ENCODE results near the gene NRP2.

DNA sequence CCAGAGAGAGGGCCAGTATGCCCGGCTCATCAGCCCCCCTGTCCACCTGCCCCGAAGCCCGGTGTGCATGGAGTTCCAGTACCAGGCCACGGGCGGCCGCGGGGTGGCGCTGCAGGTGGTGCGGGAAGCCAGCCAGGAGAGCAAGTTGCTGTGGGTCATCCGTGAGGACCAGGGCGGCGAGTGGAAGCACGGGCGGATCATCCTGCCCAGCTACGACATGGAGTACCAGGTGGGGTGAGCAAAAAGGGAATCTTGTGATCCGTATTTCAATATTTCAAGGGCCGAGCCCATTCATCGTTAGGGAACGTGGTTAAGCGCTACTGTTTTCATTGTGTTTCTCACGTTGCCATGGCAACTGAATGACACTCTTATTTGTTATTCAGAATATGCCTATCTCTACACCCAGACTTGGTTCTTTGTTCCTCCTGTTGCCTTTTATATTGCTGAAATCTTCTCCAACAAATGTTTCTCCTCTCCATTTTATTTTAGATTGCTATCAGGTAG is 81.5 kb downstream of the NRP2 start:
- TF ChIP-seq, protein P1, sequence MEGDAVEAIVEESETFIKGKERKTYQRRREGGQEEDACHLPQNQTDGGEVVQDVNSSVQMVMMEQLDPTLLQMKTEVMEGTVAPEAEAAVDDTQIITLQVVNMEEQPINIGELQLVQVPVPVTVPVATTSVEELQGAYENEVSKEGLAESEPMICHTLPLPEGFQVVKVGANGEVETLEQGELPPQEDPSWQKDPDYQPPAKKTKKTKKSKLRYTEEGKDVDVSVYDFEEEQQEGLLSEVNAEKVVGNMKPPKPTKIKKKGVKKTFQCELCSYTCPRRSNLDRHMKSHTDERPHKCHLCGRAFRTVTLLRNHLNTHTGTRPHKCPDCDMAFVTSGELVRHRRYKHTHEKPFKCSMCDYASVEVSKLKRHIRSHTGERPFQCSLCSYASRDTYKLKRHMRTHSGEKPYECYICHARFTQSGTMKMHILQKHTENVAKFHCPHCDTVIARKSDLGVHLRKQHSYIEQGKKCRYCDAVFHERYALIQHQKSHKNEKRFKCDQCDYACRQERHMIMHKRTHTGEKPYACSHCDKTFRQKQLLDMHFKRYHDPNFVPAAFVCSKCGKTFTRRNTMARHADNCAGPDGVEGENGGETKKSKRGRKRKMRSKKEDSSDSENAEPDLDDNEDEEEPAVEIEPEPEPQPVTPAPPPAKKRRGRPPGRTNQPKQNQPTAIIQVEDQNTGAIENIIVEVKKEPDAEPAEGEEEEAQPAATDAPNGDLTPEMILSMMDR (IDR thresholded peaks at IDR 0.05; ENCODE audit: low read depth, low read length, missing input control): peak; percentile 29
- TF ChIP-seq JUND (IDR thresholded peaks at IDR 0.05) (no peak), TAF1 (conservative IDR thresholded peaks at IDR 0.05) (no peak), YY1 (IDR thresholded peaks at IDR 0.05) (no peak), RAD21 (IDR thresholded peaks at IDR 0.05) (peak in 1 of 2 donors; percentile 60), SP1 (IDR thresholded peaks at IDR 0.05) (no peak)
- TF ChIP-seq, protein P2, sequence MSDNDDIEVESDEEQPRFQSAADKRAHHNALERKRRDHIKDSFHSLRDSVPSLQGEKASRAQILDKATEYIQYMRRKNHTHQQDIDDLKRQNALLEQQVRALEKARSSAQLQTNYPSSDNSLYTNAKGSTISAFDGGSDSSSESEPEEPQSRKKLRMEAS (IDR thresholded peaks at IDR 0.05): no peak
- TF ChIP-seq, protein P3, sequence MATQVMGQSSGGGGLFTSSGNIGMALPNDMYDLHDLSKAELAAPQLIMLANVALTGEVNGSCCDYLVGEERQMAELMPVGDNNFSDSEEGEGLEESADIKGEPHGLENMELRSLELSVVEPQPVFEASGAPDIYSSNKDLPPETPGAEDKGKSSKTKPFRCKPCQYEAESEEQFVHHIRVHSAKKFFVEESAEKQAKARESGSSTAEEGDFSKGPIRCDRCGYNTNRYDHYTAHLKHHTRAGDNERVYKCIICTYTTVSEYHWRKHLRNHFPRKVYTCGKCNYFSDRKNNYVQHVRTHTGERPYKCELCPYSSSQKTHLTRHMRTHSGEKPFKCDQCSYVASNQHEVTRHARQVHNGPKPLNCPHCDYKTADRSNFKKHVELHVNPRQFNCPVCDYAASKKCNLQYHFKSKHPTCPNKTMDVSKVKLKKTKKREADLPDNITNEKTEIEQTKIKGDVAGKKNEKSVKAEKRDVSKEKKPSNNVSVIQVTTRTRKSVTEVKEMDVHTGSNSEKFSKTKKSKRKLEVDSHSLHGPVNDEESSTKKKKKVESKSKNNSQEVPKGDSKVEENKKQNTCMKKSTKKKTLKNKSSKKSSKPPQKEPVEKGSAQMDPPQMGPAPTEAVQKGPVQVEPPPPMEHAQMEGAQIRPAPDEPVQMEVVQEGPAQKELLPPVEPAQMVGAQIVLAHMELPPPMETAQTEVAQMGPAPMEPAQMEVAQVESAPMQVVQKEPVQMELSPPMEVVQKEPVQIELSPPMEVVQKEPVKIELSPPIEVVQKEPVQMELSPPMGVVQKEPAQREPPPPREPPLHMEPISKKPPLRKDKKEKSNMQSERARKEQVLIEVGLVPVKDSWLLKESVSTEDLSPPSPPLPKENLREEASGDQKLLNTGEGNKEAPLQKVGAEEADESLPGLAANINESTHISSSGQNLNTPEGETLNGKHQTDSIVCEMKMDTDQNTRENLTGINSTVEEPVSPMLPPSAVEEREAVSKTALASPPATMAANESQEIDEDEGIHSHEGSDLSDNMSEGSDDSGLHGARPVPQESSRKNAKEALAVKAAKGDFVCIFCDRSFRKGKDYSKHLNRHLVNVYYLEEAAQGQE (IDR thresholded peaks at IDR 0.05): no peak
- TF ChIP-seq, protein P4, sequence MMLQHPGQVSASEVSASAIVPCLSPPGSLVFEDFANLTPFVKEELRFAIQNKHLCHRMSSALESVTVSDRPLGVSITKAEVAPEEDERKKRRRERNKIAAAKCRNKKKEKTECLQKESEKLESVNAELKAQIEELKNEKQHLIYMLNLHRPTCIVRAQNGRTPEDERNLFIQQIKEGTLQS (IDR thresholded peaks at IDR 0.05): no peak
